Measurements from ENCODE around the gene RTL1.

The RTL1 gene

GRCh38 chr14:100904307-100905087 is 975 bp upstream of the RTL1 start:
- TF ChIP-seq CTCF (IDR thresholded peaks at IDR 0.05; ENCODE audit: low read depth, low read length, missing control alignments) = peak; percentile 24
- H3K4me3 ChIP-seq (replicated peaks; ENCODE audit: low read depth, low read length) = no peak overlapping the region
- DNase-seq (ENCODE audit: extremely low read depth, low read depth) = no peak

- no peak overlapping the region for H3K4me3 ChIP-seq (replicated peaks; ENCODE audit: low read depth, low read length)
- no peak for DNase-seq (ENCODE audit: extremely low read depth, low read depth)
- TF ChIP-seq CTCF (IDR thresholded peaks at IDR 0.05; ENCODE audit: low read depth, low read length, missing control alignments) = no peak
Observed at GRCh38 chr14:100903134-100903468, 421 bp downstream of the RTL1 start.

GRCh38 chr14:100902295-100903133 is 1.0 kb downstream of the RTL1 start:
- TF ChIP-seq CTCF (IDR thresholded peaks at IDR 0.05; ENCODE audit: low read depth, low read length, missing control alignments) = peak; percentile 10
- no peak overlapping the region for H3K4me3 ChIP-seq (replicated peaks; ENCODE audit: low read depth, low read length)
- no peak for DNase-seq (ENCODE audit: extremely low read depth, low read depth)

GRCh38 chr14:100901391-100902183 is 1.9 kb downstream of the RTL1 start:
- H3K4me3 ChIP-seq (replicated peaks; ENCODE audit: low read depth, low read length) = no peak overlapping the region
- no peak for DNase-seq (ENCODE audit: extremely low read depth, low read depth)
- TF ChIP-seq CTCF (IDR thresholded peaks at IDR 0.05; ENCODE audit: low read depth, low read length, missing control alignments) = no peak

- no peak overlapping the region for H3K4me3 ChIP-seq (replicated peaks; ENCODE audit: low read depth, low read length)
- no peak for DNase-seq (ENCODE audit: extremely low read depth, low read depth)
- peak; percentile 36 for TF ChIP-seq CTCF (IDR thresholded peaks at IDR 0.05; ENCODE audit: low read depth, low read length, missing control alignments)
Observed at GRCh38 chr14:100900837-100901390, 2.6 kb downstream of the RTL1 start.

Measured in HFF-Myc (cell line).